ENCODE measurements around the gene CAB39L.
A peak's percentile ranks its signal among the peaks of the same experiment; 100 is the strongest.

Gene CAB39L

GRCh38 chr13:49441312-49441711 lies 2.6 kb downstream of the CAB39L start:
- DNase-seq, result no peak

GRCh38 chr13:49439609-49440008 lies 4.3 kb downstream of the CAB39L start:
- DNase-seq, result no peak

GRCh38 chr13:49437705-49438104 lies 6.2 kb downstream of the CAB39L start:
- DNase-seq, result no peak

GRCh38 chr13:49436890-49437289 lies 7.0 kb downstream of the CAB39L start:
- DNase-seq, result peak; percentile 54 to 75 (median 73)

- DNase-seq, result no peak
These were observed 7.9 kb downstream of the CAB39L start for GRCh38 chr13:49435992-49436391.

- DNase-seq, result peak; percentile 30 to 63 (median 57)
These were observed 14.7 kb downstream of the CAB39L start for GRCh38 chr13:49429121-49429520.

GRCh38 chr13:49428041-49428763 lies 15.7 kb downstream of the CAB39L start:
- peak; percentile 71 to 75 (median 72) for DNase-seq

GRCh38 chr13:49424011-49424560 lies 19.8 kb downstream of the CAB39L start:
- DNase-seq, result no peak

- peak; percentile 25 to 54 (median 32) for DNase-seq
These were observed 22.5 kb downstream of the CAB39L start for GRCh38 chr13:49421391-49421790.

- peak; percentile 91 to 93 (median 92) for DNase-seq
These were observed 24.6 kb downstream of the CAB39L start for GRCh38 chr13:49419276-49419675.

GRCh38 chr13:49418206-49418605 lies 25.7 kb downstream of the CAB39L start:
- DNase-seq, result peak in 1 of 3 donors; percentile 50

GRCh38 chr13:49417161-49417560 lies 26.7 kb downstream of the CAB39L start:
- peak; percentile 57 to 79 (median 63) for DNase-seq

GRCh38 chr13:49412749-49413148 lies 31.1 kb downstream of the CAB39L start:
- no peak for DNase-seq

- DNase-seq, result no peak
These were observed 32.5 kb downstream of the CAB39L start for GRCh38 chr13:49411353-49411752.

- DNase-seq, result no peak
These were observed 33.4 kb downstream of the CAB39L start for GRCh38 chr13:49410477-49410876.

GRCh38 chr13:49410006-49410405 lies 33.9 kb downstream of the CAB39L start:
- DNase-seq, result no peak

- DNase-seq, result no peak
These were observed 34.9 kb downstream of the CAB39L start for GRCh38 chr13:49409008-49409407.

GRCh38 chr13:49407936-49408335 lies 35.9 kb downstream of the CAB39L start:
- no peak for DNase-seq

- no peak for DNase-seq
These were observed 36.8 kb downstream of the CAB39L start for GRCh38 chr13:49407068-49407467.

- DNase-seq, result no peak
These were observed 39.2 kb downstream of the CAB39L start for GRCh38 chr13:49404703-49405020.

- peak; percentile 36 to 78 (median 74) for DNase-seq
These were observed 39.7 kb downstream of the CAB39L start for GRCh38 chr13:49403996-49404702.

- DNase-seq, result peak; percentile 65 to 72 (median 67)
These were observed 42.9 kb downstream of the CAB39L start for GRCh38 chr13:49400755-49401659.
